HG02571 (cell line): ENCODE measurements around the gene MEGF9.
"Not testable (repeated sequence)": the region's sequence is repeated elsewhere in the genome, so short reads cannot be mapped to it uniquely, and the experiment has no call there.

Source experiments
- ATAC-seq: cut with Tn5 transposase; IDR thresholded peaks from one replicate; pipeline ENCODE4 v1.9.1; 2021; ENCODE audit warnings: mild to moderate bottlenecking, moderate library complexity; ENCODE audit not compliant: unreplicated experiment

MEGF9 gene

DNA sequence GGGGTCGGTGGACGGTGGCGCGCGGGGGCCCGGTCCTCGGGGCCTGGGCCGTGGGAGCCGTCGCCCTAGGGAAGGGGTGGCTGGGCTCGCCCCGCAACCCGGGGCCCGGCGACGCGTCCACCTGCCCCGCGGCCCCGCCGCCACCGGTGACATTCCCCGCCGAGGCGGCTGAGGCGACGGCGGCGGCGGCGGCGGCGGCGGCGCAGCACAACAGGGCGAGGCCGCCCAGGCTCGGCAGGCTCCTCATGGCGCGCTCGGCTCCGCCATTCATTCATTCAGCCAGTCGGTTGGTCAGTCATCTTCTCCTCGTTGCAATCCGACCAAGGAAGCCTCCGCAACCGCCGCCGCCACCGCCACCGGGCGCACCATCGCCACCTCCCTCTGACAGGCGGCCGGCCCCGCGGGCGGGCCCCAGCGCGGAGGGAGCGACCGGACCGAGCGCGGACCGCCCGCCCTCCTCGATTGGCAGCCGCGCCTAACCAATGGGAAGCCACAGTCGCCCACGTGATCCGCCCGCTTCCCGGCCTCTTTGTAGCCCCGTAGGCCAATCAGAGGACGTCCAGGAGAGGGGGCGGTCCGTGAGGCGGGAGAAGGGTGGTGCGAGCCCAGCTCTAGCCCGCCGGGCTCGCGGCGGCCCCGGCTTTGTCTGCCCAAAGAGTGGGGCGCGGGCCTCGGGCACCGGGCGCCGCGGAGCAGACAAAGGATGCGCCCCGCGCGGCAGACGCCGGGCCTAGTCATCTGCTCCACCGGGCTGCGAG lies at the start of gene MEGF9:
MEGF9 (minus strand) TSS at position 383 of the 758 bp plus-strand sequence; CDS start at position 271, 112 bp downstream.
- ATAC-seq: peak; percentile 96

GRCh38 chr9:120761006-120761405 lies 46.7 kb upstream of the MEGF9 start:
- ATAC-seq: no peak

- ATAC-seq: no peak
Observed at GRCh38 chr9:120759755-120760400, 45.6 kb upstream of the MEGF9 start.

DNA sequence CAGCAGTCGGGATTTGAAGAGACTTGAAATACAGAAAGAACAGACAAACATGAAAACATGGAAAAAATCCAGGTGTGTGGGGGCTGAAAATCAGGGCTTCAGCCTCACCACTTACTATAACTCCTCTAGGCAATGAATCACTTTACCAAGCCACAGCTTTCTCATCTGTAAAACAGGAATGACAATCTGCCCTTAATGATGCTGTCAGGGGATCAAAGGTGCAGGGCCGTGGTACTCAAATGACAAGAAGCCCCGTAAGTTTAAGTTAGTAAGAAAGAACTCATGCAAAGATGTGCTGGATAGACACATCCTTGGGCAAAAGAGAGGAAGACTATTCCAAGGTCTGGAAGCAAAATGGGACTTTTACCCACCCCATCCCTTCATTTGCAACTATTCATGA lies 44.3 kb upstream of the MEGF9 start:
- ATAC-seq: no peak

DNA sequence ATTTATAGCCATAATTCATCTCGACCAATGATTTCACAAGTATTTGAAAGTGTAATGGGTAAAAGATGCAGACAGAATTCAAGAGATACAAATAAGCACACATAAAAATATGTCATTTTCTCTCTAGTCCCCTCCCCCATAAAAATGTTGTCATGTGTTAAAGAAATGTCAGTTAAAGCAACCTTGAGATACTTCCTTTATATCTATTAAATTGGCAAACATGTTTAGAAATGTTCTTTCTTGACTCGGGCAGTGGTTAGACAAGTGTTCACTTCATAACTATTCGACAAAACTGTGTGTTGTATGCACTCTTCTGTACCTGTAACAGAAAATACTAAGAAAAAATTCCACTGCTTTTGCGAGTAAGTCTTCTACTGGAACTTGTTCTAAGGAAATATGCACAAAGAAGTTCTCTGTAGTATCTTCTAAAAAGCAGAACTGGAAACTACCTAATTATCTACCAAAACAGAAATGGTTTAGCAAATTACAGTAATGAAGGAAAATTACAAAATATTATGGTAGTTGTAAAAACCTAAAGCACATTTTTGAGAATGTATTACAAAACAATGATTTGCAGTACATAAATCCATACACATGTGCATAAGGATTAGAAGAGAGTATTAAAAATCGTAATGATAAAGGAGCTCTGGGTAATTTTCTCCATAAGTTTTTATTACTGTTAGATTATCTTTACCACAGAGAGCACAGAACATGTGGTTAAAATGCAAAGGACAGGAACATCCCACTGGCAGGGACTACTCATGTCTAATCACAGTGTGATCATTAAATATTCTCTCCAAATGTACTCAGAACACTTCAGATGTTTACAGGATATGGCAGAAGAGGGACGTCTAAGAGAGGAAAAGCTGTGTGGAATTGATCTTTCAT lies 43.0 kb upstream of the MEGF9 start:
- ATAC-seq: no peak

DNA sequence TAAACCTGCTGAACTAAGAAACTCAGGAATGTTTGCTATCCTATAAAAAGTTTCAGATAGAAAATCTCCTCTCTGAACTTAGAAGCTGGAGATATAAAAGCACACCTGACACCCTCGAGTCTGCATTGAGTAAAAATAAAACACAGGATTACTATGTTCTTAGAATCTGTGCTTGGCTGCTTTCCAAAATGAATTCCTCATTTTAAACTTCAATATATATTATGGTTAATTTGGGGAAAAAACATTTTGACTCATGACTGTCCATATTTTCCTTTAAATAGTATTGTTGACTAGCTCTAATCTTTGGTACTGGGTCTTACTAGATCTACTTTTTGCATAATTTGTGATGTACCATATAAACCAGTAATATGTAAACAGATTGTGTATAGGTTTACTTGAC lies 42.3 kb upstream of the MEGF9 start:
- no peak for ATAC-seq

GRCh38 chr9:120755810-120756434 lies 41.7 kb upstream of the MEGF9 start:
- ATAC-seq: no peak

DNA sequence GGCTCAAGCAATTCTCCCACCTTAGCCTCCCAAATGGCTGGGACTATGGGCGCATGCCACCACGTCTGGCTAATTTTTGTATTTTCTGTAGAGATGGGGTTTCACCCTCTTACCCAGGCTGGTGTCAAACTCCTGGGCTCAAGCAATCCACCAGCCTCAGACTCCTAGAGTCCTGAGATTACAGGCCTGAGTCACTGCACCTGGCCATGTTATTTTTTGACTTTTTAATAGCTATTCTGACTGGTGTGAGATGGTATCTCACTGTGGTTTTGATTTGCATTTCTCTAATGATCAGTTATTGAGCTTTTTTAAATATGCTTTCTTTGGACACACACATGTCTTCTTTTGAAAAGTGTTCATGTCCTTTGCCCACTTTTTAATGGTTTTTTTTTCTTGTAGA lies 40.8 kb upstream of the MEGF9 start:
- ATAC-seq: peak; percentile 86

- no peak for ATAC-seq
Observed at GRCh38 chr9:120750421-120750820, 36.2 kb upstream of the MEGF9 start.

DNA sequence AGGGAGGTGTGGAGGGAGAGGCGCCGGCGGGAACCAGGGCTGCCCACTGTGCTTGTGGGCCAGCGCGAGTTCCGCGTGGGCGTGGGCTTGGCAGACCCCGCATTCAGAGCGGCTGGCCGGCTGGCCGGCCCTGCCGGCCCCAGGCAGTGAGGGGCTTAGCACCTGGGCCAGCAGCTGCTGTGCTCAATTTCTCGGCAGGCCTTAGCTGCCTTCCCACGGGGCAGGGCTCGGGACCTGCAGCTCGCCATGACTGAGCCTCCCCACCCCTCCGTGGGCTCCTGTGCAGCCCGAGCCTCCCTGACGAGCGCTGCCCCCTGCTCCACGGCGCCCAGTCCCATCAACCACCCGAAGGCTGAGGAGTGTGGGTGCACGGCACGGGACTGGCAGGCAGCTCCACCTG lies 32.1 kb upstream of the MEGF9 start:
- ATAC-seq: not testable (repeated sequence)

DNA sequence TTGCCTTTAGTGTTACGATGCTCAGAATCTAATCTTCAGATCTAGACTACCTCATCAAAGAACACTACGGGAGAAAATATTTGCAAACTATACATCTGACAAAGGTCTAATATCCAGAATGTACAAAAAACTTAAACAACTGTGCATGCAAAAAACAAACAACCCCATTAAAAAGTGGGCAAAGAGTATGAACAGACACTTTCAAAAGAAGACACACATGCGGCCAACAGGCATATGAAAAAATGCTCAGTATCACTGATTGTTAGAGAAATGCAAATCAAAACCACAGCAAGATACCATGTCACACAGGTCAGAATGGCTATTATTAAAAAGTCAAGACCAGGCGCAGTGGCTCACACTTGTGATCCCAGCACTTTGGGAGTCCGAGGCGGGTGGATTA lies 31.0 kb upstream of the MEGF9 start:
- ATAC-seq: no peak

DNA sequence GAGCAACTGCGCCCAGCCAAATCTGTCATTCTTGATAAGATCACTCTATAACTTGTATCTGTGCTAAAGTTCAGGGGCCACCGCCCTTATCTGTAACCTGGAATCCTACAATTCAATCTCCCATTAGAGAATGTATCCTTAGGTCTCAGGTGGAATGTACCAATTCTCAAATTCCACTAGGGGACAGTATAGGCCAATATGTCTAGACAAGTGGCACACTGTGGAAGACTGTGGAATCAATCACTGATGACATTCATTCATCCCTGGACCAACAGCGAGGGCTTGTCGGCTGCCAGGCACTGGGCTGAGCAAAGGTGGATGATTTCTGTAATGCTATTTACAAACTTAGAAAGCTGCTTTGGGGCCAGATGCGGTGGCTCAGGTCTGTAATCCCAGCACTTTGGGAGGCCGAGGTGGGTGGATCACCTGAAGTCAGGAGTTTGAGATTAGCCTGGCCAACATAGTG lies 28.7 kb upstream of the MEGF9 start:
- ATAC-seq: no peak

GRCh38 chr9:120741701-120742100 lies 27.4 kb upstream of the MEGF9 start:
- ATAC-seq: no peak

DNA sequence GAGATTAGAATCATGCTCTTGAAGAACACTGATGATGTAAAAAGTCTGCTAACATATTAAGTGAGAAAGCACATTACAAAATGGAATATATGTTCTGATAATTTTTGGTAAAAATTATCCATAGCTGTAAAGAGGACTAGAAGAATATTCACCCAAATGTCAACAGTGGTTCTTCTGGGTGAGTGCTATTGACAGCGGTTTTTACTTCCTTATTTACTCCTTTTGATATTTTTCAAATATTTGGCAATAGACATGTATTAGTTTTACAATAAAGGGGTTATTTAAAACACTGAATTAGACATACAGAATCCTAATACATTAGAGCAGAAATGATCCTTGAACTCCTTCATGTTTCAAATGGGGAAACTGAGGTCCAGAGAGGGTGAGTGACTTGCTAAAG lies 26.9 kb upstream of the MEGF9 start:
- no peak for ATAC-seq

DNA sequence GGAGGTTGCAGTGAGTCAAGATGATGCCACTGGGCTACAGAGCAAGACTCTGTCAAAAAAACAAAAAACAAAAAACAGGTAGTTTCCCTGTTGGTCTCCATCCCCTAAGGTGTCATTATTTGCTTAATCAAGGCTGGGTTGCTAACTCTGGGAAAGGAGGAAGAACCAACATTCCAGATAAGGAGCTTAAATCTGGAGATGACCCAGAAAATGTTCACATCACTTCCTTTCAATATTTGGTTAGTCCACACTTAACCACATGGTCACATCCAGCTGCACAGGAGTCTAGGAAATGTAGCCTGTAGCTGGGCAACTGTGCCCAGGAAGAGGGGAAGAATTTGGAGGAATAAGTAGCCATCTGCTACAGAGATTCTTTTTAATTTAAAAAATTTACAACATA lies 25.9 kb upstream of the MEGF9 start:
- ATAC-seq: no peak

DNA sequence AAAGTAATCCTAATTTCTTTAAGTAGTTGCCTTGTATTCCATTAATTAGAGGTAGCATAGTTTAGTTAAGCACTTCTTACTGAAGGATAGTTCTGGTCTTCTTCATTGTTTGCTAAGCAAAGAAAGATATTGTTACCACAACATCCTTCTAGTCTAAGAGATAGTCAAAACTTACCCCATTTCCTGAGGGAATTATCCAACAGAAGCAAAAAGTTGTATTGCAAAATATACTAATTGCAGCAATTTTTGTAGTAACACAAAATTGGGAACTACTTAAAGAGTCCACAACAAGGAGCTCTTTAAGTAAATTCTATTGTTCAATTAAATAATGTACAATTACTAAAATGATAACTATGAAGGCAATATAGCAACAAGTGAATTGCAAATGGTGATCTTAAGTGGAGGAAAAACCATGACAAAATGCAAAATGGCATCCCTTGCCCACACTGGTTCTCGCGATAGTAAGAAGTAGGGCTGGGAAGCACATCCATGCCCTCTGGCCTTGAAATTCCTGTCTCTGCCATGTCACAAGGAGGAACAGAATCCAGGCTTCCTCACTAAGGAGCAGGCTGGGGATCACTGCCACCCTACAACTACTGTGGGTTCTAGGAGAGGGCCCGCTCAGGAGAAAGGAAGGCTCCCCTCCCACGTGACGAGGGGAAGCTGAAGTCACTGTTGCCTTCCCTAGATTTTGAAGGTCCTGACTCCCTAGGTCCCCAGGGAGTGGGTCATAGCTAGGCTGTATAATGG lies 23.3 kb upstream of the MEGF9 start:
- no peak for ATAC-seq

DNA sequence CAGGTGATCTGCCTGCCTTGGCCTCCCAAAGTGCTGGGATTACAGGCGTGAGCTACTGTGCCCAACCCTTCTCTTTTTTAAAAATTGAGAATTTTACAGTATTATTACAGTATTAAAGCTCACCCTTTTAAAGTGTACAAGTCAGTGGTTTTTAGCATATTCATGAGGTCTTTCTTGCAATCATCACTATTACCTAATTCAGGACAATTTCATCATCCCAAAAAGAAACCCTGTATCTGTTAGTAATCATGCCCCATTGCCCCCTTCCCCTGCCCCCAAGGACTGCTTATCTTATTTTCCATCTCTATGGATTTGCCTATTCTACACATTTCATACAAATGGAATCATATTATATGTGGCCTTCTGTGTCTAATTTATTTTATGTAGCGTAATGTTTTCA lies 22.6 kb upstream of the MEGF9 start:
- no peak for ATAC-seq

DNA sequence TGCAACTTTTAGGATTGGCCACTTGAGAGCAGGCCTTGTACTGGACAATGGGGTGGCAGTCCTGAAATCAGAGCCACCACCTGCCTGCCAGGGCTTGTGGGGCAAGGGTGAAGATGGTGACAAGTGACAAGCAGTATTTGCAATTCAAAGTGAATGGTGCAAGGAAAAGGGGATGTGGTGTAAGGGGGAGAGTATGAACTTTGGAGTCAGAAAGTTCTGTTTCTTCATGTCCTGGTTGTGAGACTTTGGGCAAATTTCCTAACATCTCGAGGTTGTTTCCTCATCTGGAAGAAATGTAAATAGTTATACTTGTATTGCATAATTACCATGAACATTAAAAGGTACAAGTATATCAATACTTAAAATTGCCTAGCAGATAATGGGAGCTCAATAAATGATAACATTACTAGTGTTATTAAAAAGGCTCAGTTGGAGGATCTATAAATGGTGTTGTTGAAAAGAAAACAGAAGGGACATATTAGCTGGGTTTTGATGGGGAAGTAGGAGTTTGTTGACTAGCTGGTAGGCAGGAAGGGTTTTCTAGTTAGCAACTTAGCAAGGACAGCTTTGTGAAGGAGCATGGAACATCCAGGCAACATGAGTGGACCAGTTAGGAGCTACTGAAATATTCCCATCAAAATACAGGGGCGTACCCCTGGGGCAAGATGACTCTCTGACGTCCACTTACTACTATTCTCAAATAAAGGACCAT lies 21.3 kb upstream of the MEGF9 start:
- no peak for ATAC-seq

GRCh38 chr9:120734607-120735410 lies 20.5 kb upstream of the MEGF9 start:
- no peak for ATAC-seq
